MCF 10A (cell line): ENCODE measurements around the gene OTULINL. TPM values are rescaled to one million over a fixed set of nuclear protein-coding genes. Genes with fewer than 3 reads are reported as not detected.
A peak's percentile ranks its signal among the peaks of the same experiment; 100 is the strongest.

Source experiments
- BruUV-seq: library from RNA; stranded (reverse); fragments of 400-500 nt; replicated peaks from 2 replicates; lab custom pipeline; 2021; lab: Mats Ljungman, UMichigan
- CTCF ChIA-PET: fragments of 300-600 bp; sonication (Branson Sonifier 250); formaldehyde crosslinking; extraction: SDS; loops from one replicate; lab custom pipeline; 2021; ENCODE audit warnings: antibody characterized with exemption, inconsistent platforms; lab: Yijun Ruan, JAX
- POLR2A ChIA-PET: fragments of 300-600, 350-650 bp; sonication (Branson Sonifier 250); formaldehyde crosslinking; extraction: SDS; loops from one replicate; lab custom pipeline; 2020; ENCODE audit warnings: antibody characterized with exemption, inconsistent platforms; lab: Yijun Ruan, JAX
- DNase-seq: peaks from one replicate; pipeline ENCODE4 v3.0.0-alpha.2; 2018; ENCODE audit not compliant: unreplicated experiment
- H3K27ac Mint-ChIP-seq: one replicate; pipeline ENCODE4 v1.8.0; 2022; ENCODE audit warnings: mild to moderate bottlenecking, low read depth, mixed read lengths; ENCODE audit not compliant: unreplicated experiment
- H3K27me3 Mint-ChIP-seq: one replicate; pipeline ENCODE4 v1.8.0; 2022; ENCODE audit warnings: mixed read lengths; ENCODE audit not compliant: insufficient read depth, unreplicated experiment
- H3K36me3 Mint-ChIP-seq: one replicate; pipeline ENCODE4 v1.8.0; 2022; ENCODE audit warnings: mild to moderate bottlenecking, moderate library complexity, mixed read lengths; ENCODE audit not compliant: insufficient read depth, unreplicated experiment
- H3K4me1 Mint-ChIP-seq: one replicate; pipeline ENCODE4 v1.8.0; 2022; ENCODE audit warnings: mixed read lengths; ENCODE audit not compliant: insufficient read depth, unreplicated experiment
- H3K4me3 Mint-ChIP-seq: one replicate; pipeline ENCODE4 v1.8.0; 2022; ENCODE audit warnings: mild to moderate bottlenecking, moderate library complexity, mixed read lengths; ENCODE audit not compliant: unreplicated experiment
- H3K9me3 Mint-ChIP-seq: one replicate; pipeline ENCODE4 v1.8.0; 2022; ENCODE audit warnings: mixed read lengths; ENCODE audit not compliant: unreplicated experiment
- CTCF ChIP-seq: fragments of 200-600 bp; IDR thresholded peaks from one replicate; pipeline ENCODE4 v1.8.0; 2022; ENCODE audit warnings: antibody characterized with exemption, mild to moderate bottlenecking; ENCODE audit not compliant: unreplicated experiment
- intact Hi-C: fragments of 100-400 bp; cut with micrococcal nuclease; formaldehyde crosslinking; loops from 2 replicates; pipeline ENCODE4 v1.14.1; 2022
- total RNA-seq: library from RNA; stranded (reverse); gene quantifications from 2 replicates; pipeline ENCODE4 v1.2.3, GENCODE V29; 2022

OTULINL gene
- total RNA-seq, 1 experiment from 2014 or later, result not detected

GRCh38 chr5:14615365-14615764 is 33.8 kb downstream of the OTULINL start:
- no peak for DNase-seq
- ChIA-PET POLR2A (no interaction called here), CTCF (no interaction called here)
- BruUV-seq, result no TSS peak
- no peaks in the 10 kb centered on the region for H3K4me1 Mint-ChIP-seq
- H3K36me3 Mint-ChIP-seq, result no peaks in the 10 kb centered on the region
- no peaks in the 10 kb centered on the region for H3K9me3 Mint-ChIP-seq
- TF ChIP-seq CTCF, result no peak
- intact Hi-C loops, result no loop called here
- no peak overlapping the region for H3K4me3 Mint-ChIP-seq
- H3K27me3 Mint-ChIP-seq, result peaks cover 21% of the 10 kb centered on the region
- no peak overlapping the region for H3K27ac Mint-ChIP-seq

- H3K4me3 Mint-ChIP-seq, result no peak overlapping the region
- no peak for TF ChIP-seq CTCF
- intact Hi-C loops, result no loop called here
- CTCF ChIA-PET, result interaction anchor here (0.5 kb wide), 1 partner anchor 225 kb away, joined by 3 read pairs; no protein-coding TSS in a partner anchor
- H3K27ac Mint-ChIP-seq, result no peak overlapping the region
- H3K9me3 Mint-ChIP-seq, result no peaks in the 10 kb centered on the region
- no TSS peak for BruUV-seq
- POLR2A ChIA-PET, result interaction anchor here (0.5 to 0.6 kb wide), 2 partner anchors 11 to 40 kb away, joined by 3 to 5 read pairs; no protein-coding TSS in a partner anchor
- H3K4me1 Mint-ChIP-seq, result no peaks in the 10 kb centered on the region
- DNase-seq, result no peak
- peaks cover 42% of the 10 kb centered on the region for H3K27me3 Mint-ChIP-seq
- no peaks in the 10 kb centered on the region for H3K36me3 Mint-ChIP-seq
Observed at GRCh38 chr5:14617441-14617840, 35.8 kb downstream of the OTULINL start.

- intact Hi-C loops, result no loop called here
- no peak for DNase-seq
- CTCF ChIA-PET, result no interaction called here
- Mint-ChIP-seq H3K4me3 (no peak overlapping the region), H3K27me3 (peaks cover 42% of the 10 kb centered on the region), H3K4me1 (no peaks in the 10 kb centered on the region), H3K9me3 (no peaks in the 10 kb centered on the region), H3K36me3 (no peaks in the 10 kb centered on the region), H3K27ac (no peak overlapping the region)
- POLR2A ChIA-PET, result no interaction called here
- no peak for TF ChIP-seq CTCF
- no TSS peak for BruUV-seq
Observed at GRCh38 chr5:14627270-14627669, 45.7 kb downstream of the OTULINL start.

DNA sequence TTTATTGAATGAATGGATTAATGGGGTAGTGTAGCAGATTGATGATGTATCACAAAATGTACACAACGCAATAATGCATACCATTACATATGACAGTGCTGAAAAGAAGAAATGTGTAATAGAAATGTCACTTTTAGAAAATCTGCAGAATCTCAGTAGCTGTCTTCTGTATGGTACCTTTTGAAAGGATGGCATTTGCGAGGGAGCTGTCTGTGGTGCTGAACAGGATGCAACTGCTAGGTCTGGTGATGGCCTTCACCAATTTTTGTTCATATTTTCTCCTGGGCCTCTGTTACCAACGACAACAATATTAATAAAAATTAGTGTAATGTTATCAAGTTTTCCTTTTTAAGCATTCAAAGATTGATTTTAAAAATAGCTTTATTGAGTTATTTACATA is 46.8 kb downstream of the OTULINL start:
- H3K9me3 Mint-ChIP-seq, result no peaks in the 10 kb centered on the region
- intact Hi-C loops, result no loop called here
- CTCF ChIA-PET, result interaction anchor here (0.6 to 1.0 kb wide), 4 partner anchors 11 to 392 kb away, joined by 3 to 5 read pairs (median 3); no protein-coding TSS in a partner anchor

More for the DNA sequence above, 46.8 kb downstream of the OTULINL start:
- POLR2A ChIA-PET, result no interaction called here
- Mint-ChIP-seq H3K4me1 (no peaks in the 10 kb centered on the region), H3K27ac (no peak overlapping the region), H3K4me3 (no peak overlapping the region), H3K36me3 (no peaks in the 10 kb centered on the region), H3K27me3 (peaks cover 44% of the 10 kb centered on the region)
- BruUV-seq, result no TSS peak
- DNase-seq, result peak; percentile 72
- no peak for TF ChIP-seq CTCF
